IMR-90 (cell line): ENCODE results near the gene ZDHHC24. TPM values are rescaled to one million over a fixed set of nuclear protein-coding genes. Genes with fewer than 3 reads are reported as not detected.

ENCODE experiments used
- ATAC-seq: fragments of 200-7000 bp; cut with Tn5 transposase; 2 replicates; pipeline ENCODE4 v1.9.1; 2020; ENCODE audit warnings: low read depth, mild to moderate bottlenecking, moderate library complexity
- BruUV-seq: library from RNA; stranded (reverse); fragments of 400-500 nt; replicated peaks from 2 replicates; lab custom pipeline; 2021; lab: Mats Ljungman, UMichigan
- CTCF ChIA-PET: fragments of 300-600 bp; formaldehyde crosslinking; extraction: SDS; loops from one replicate; lab custom pipeline; 2021; ENCODE audit warnings: antibody characterized with exemption; lab: Yijun Ruan, JAX
- POLR2A ChIA-PET: fragments of 300-600 bp; sonication (Branson Sonifier 250); formaldehyde crosslinking; loops from one replicate; lab custom pipeline; 2022; ENCODE audit warnings: antibody characterized with exemption; ENCODE audit not compliant: unreplicated experiment; lab: Charles Lee
- DNase-seq: peaks from one replicate; pipeline ENCODE4 v3.0.0; 2013
- H2AFZ ChIP-seq: replicated peaks from 2 replicates; pipeline ENCODE3; 2013; ENCODE audit warnings: low read length, mild to moderate bottlenecking; ENCODE audit not compliant: poor library complexity
- H2AK5ac ChIP-seq: 2 replicates; pipeline ENCODE4 v1.6.1; 2013; ENCODE audit warnings: low read depth, low read length, inconsistent platforms
- H2AK9ac ChIP-seq: replicated peaks from 2 replicates; pipeline ENCODE3; 2013; ENCODE audit warnings: mild to moderate bottlenecking, low read depth, low read length, moderate library complexity; ENCODE audit not compliant: poor library complexity
- H2BK120ac ChIP-seq: 2 replicates; pipeline ENCODE4 v1.6.1; 2013; ENCODE audit warnings: low read depth, low read length, inconsistent platforms
- H2BK15ac ChIP-seq: 3 replicates; pipeline ENCODE4 v1.6.1; 2013; ENCODE audit warnings: low read depth, low read length, inconsistent platforms
- H2BK20ac ChIP-seq: 2 replicates; pipeline ENCODE4 v1.6.1; 2013; ENCODE audit warnings: low read depth, mild to moderate bottlenecking, inconsistent platforms, low read length, moderate library complexity
- H2BK5ac ChIP-seq: 2 replicates; pipeline ENCODE4 v1.6.1; 2013; ENCODE audit warnings: mild to moderate bottlenecking, low read depth, low read length, inconsistent platforms; ENCODE audit not compliant: poor library complexity, severe bottlenecking
- H3K14ac ChIP-seq: replicated peaks from 2 replicates; pipeline ENCODE4 v1.6.1; 2013; ENCODE audit warnings: low read depth, low read length, inconsistent platforms
- H3K18ac ChIP-seq: 2 replicates; pipeline ENCODE4 v1.6.1; 2013; ENCODE audit warnings: low read depth, low read length, control low read depth
- H3K23ac ChIP-seq: 2 replicates; pipeline ENCODE4 v1.6.1; 2013; ENCODE audit warnings: low read depth, low read length, inconsistent platforms
- H3K27ac ChIP-seq: 2 replicates; pipeline ENCODE4 v1.5.1; 2013; ENCODE audit warnings: mild to moderate bottlenecking, control low read depth, low read length; ENCODE audit not compliant: insufficient read depth
- H3K27me3 ChIP-seq: 2 replicates; pipeline ENCODE4 v1.6.1; 2013; ENCODE audit warnings: low read length; ENCODE audit not compliant: control insufficient read depth, insufficient read depth
- H3K36me3 ChIP-seq: 2 replicates; pipeline ENCODE4 v1.6.1; 2013; ENCODE audit warnings: low read length, mixed read lengths; ENCODE audit not compliant: control insufficient read depth, insufficient read depth
- H3K4ac ChIP-seq: 2 replicates; pipeline ENCODE4 v1.6.1; 2013; ENCODE audit warnings: low read depth, low read length, inconsistent platforms
- H3K4me1 ChIP-seq: 2 replicates; pipeline ENCODE4 v1.6.1; 2013; ENCODE audit warnings: low read length, mixed read lengths; ENCODE audit not compliant: control insufficient read depth, insufficient read depth
- H3K4me2 ChIP-seq: 2 replicates; pipeline ENCODE4 v1.6.1; 2013; ENCODE audit warnings: low read depth, mild to moderate bottlenecking, control low read depth, low read length, moderate library complexity
- H3K4me3 ChIP-seq: 2 replicates; pipeline ENCODE4 v1.5.1; 2013; ENCODE audit warnings: low read depth, mild to moderate bottlenecking, control low read depth, low read length, moderate library complexity; ENCODE audit not compliant: insufficient read depth
- H3K56ac ChIP-seq: 2 replicates; pipeline ENCODE4 v1.6.1; 2013; ENCODE audit warnings: low read length, inconsistent platforms; ENCODE audit not compliant: insufficient read depth; ENCODE audit errors: extremely low read depth
- H3K79me1 ChIP-seq, 2 experiments: 2 replicates each; pipeline ENCODE4 v1.6.1; 2013; ENCODE audit warnings: low read length in 2 of 2, inconsistent platforms in 1 of 2, low read depth in 1 of 2
- H3K9ac ChIP-seq: 2 replicates; pipeline ENCODE4 v1.6.1; 2013; ENCODE audit warnings: low read depth, low read length, control low read depth
- H3K9me1 ChIP-seq: 2 replicates; pipeline ENCODE4 v1.6.1; 2013; ENCODE audit warnings: low read length, inconsistent platforms; ENCODE audit not compliant: insufficient read depth
- H3K9me3 ChIP-seq: 2 replicates; pipeline ENCODE4 v1.6.1; 2013; ENCODE audit warnings: low read length; ENCODE audit not compliant: control insufficient read depth, insufficient read depth
- H4K20me1 ChIP-seq: 2 replicates; pipeline ENCODE4 v1.6.1; 2013; ENCODE audit warnings: low read length, inconsistent platforms; ENCODE audit not compliant: insufficient read depth
- H4K5ac ChIP-seq: 2 replicates; pipeline ENCODE4 v1.6.1; 2013; ENCODE audit warnings: mild to moderate bottlenecking, low read depth, low read length, control low read depth
- H4K8ac ChIP-seq, 2 experiments: 2 replicates each; pipeline ENCODE4 v1.6.1; 2013; ENCODE audit warnings: low read depth in 2 of 2, low read length in 2 of 2, control low read depth in 1 of 2, inconsistent platforms in 1 of 2
- H4K91ac ChIP-seq: 2 replicates; pipeline ENCODE4 v1.6.1; 2013; ENCODE audit warnings: low read depth, low read length, inconsistent platforms; ENCODE audit not compliant: insufficient read depth
- BHLHE40 ChIP-seq: fragments of 150-350 bp; IDR thresholded peaks from 2 replicates; pipeline ENCODE4 v1.6.1; 2016; ENCODE audit warnings: mild to moderate bottlenecking, low read depth, low read length
- CEBPB ChIP-seq: IDR thresholded peaks from 2 replicates; pipeline ENCODE4 v1.6.1; 2012; ENCODE audit warnings: low read depth, low read length, improper control_type of control experiment
- CHD1 ChIP-seq: IDR thresholded peaks from 2 replicates; pipeline ENCODE4 v1.6.1; 2012; ENCODE audit warnings: low read depth, low read length, improper control_type of control experiment
- FOS ChIP-seq: fragments of 150-350 bp; IDR thresholded peaks from 2 replicates; pipeline ENCODE4 v1.6.1; 2016; ENCODE audit warnings: low read depth, low read length
- MAFK ChIP-seq: IDR thresholded peaks from 2 replicates; pipeline ENCODE4 v1.6.1; 2012; ENCODE audit warnings: low read depth, low read length, improper control_type of control experiment
- MAZ ChIP-seq: IDR thresholded peaks from 2 replicates; pipeline ENCODE4 v1.6.1; 2012; ENCODE audit warnings: low read depth, mild to moderate bottlenecking, low read length, improper control_type of control experiment, moderate library complexity, borderline replicate concordance
- MXI1 ChIP-seq: IDR thresholded peaks from 2 replicates; pipeline ENCODE4 v1.6.1; 2012; ENCODE audit warnings: low read depth, mild to moderate bottlenecking, low read length, moderate library complexity, borderline replicate concordance
- NFE2L2 ChIP-seq: fragments of 150-350 bp; IDR thresholded peaks from 2 replicates; pipeline ENCODE4 v1.6.1; 2016; ENCODE audit warnings: low read depth, mild to moderate bottlenecking, low read length
- POLR2A ChIP-seq: IDR thresholded peaks from 2 replicates; pipeline ENCODE4 v1.6.1; 2012; ENCODE audit warnings: mild to moderate bottlenecking, low read depth, low read length
- RAD21 ChIP-seq: IDR thresholded peaks from 2 replicates; pipeline ENCODE4 v1.6.1; 2012; ENCODE audit warnings: low read length, improper control_type of control experiment
- RCOR1 ChIP-seq: IDR thresholded peaks from 2 replicates; pipeline ENCODE4 v1.6.1; 2012; ENCODE audit warnings: mild to moderate bottlenecking, low read length, improper control_type of control experiment; ENCODE audit not compliant: insufficient replicate concordance
- RFX5 ChIP-seq: IDR thresholded peaks from 2 replicates; pipeline ENCODE4 v1.8.0; 2012; ENCODE audit warnings: low read depth, mild to moderate bottlenecking, low read length, moderate library complexity
- SMC3 ChIP-seq: fragments of 150-350 bp; IDR thresholded peaks from 2 replicates; pipeline ENCODE4 v1.6.1; 2016; ENCODE audit warnings: low read depth, mild to moderate bottlenecking, antibody characterized with exemption, low read length, moderate library complexity
- WGBS, 2 experiments: methylation state at CpG; one replicate each; pipeline versions ENCODE4 v1.1.5 to v1.1.7; 2013; ENCODE audit warnings: missing lambda C conversion rate in 2 of 2; ENCODE audit not compliant: insufficient read length in 1 of 2; ENCODE audit errors: extremely low coverage in 2 of 2; 5-methylcytosine and 5-hydroxymethylcytosine counted together
- dilution Hi-C: fragments of 300-500 bp; cut with HindIII; formaldehyde crosslinking; loops from one replicate; pipeline ENCODE4 v1.14.3; 2018; ENCODE audit warnings: low sequenced_read_pairs; ENCODE audit not compliant: unreplicated experiment
- in situ Hi-C: fragments of 300-500 bp; cut with MboI; formaldehyde crosslinking; loops from 3 replicates; pipeline ENCODE4 v1.14.3; 2019; ENCODE audit warnings: low sequenced_read_pairs, inconsistent platforms, mixed read lengths
- intact Hi-C: fragments of 100-400 bp; cut with micrococcal nuclease; formaldehyde crosslinking; loops from 2 replicates; pipeline ENCODE4 v1.10.0; 2022
- polyA plus RNA-seq, 3 experiments: library from polyadenylated mRNA; depleted of rRNA; stranded (reverse); fragments of >200 nt; gene quantifications; 2 replicates each; pipeline ENCODE4 v1.2.3, GENCODE V29; 2012; ENCODE audit warnings: low replicate concordance in 1 of 3
- total RNA-seq: library from RNA; depleted of rRNA; stranded (reverse); fragments of >200 nt; gene quantifications from 2 replicates; pipeline ENCODE4 v1.2.3, GENCODE V29; 2012
- TF ChIP-seq, protein P1 (sequence below): fragments of 150-350 bp; IDR thresholded peaks from 2 replicates; pipeline ENCODE4 v1.6.1; 2016; ENCODE audit warnings: low read depth, mild to moderate bottlenecking, low read length, moderate library complexity, borderline replicate concordance
- TF ChIP-seq, protein P2 (sequence below): fragments of 150-350 bp; IDR thresholded peaks from 2 replicates; pipeline ENCODE4 v1.6.1; 2017; ENCODE audit warnings: mild to moderate bottlenecking, antibody characterized with exemption, low read length, low read depth
- TF ChIP-seq, protein P3 (sequence below): conservative IDR thresholded peaks from 2 replicates; pipeline ENCODE4 v1.5.1; 2012; ENCODE audit warnings: mild to moderate bottlenecking, low read depth, low read length, improper control_type of control experiment

Gene ZDHHC24
- total and polyA plus RNA-seq, 2 of the 4 experiments (the other 2 are of a cell fraction), result 3.2 to 10.9 TPM

DNA sequence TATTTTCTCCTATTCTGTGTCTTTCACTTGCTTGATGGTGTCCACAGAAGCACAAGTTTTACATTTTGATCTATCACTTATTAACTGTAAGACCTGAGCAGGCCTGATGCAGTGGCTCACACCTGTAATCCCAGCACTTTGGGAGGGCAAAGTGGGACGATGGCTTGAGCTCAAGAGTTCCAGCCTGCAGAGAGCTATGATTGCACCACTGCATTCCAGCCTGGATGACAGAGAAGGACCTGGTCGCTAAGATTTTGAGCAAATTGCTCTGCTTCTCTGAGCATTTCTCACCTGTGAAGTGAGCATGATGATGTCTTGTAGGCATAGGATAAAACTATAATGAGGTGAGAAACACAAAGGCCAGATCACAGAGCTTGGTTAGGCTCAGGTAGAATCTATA is 40.3 kb upstream of the ZDHHC24 start:
- in situ Hi-C loops, result no loop called here
- dilution Hi-C loops, result no loop called here
- POLR2A ChIA-PET, result no interaction called here

More for the DNA sequence above, 40.3 kb upstream of the ZDHHC24 start:
- H3K14ac ChIP-seq, result no peak overlapping the region
- ATAC-seq, result no peak
- H3K4me1 ChIP-seq, result no peaks in the 10 kb centered on the region
- H4K91ac ChIP-seq, result no peak overlapping the region
- no peak overlapping the region for H4K5ac ChIP-seq
- no peak overlapping the region for H3K4ac ChIP-seq
- intact Hi-C loops, result no loop called here
- no peak overlapping the region for H3K9ac ChIP-seq
- no peak overlapping the region for H2AK5ac ChIP-seq
- no peak overlapping the region for H2BK120ac ChIP-seq
- no peaks in the 10 kb centered on the region for H3K9me1 ChIP-seq
- CTCF ChIA-PET, result no interaction called here
- no peaks in the 10 kb centered on the region for H3K36me3 ChIP-seq
- H2BK5ac ChIP-seq, result no peak overlapping the region
- H3K4me2 ChIP-seq, result no peak overlapping the region
- DNase-seq, result no peak
- no peak overlapping the region for H3K4me3 ChIP-seq
- TF ChIP-seq, protein P1, sequence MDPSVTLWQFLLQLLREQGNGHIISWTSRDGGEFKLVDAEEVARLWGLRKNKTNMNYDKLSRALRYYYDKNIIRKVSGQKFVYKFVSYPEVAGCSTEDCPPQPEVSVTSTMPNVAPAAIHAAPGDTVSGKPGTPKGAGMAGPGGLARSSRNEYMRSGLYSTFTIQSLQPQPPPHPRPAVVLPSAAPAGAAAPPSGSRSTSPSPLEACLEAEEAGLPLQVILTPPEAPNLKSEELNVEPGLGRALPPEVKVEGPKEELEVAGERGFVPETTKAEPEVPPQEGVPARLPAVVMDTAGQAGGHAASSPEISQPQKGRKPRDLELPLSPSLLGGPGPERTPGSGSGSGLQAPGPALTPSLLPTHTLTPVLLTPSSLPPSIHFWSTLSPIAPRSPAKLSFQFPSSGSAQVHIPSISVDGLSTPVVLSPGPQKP, result no peak
- TF ChIP-seq BHLHE40 (no peak), MAZ (no peak), RCOR1 (no peak), POLR2A (no peak), MXI1 (no peak), CHD1 (no peak), CEBPB (no peak), FOS (no peak), SMC3 (no peak), NFE2L2 (no peak), MAFK (no peak), RFX5 (no peak), RAD21 (no peak)
- TF ChIP-seq, protein P2, sequence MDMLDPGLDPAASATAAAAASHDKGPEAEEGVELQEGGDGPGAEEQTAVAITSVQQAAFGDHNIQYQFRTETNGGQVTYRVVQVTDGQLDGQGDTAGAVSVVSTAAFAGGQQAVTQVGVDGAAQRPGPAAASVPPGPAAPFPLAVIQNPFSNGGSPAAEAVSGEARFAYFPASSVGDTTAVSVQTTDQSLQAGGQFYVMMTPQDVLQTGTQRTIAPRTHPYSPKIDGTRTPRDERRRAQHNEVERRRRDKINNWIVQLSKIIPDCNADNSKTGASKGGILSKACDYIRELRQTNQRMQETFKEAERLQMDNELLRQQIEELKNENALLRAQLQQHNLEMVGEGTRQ, result no peak
- TF ChIP-seq, protein P3, sequence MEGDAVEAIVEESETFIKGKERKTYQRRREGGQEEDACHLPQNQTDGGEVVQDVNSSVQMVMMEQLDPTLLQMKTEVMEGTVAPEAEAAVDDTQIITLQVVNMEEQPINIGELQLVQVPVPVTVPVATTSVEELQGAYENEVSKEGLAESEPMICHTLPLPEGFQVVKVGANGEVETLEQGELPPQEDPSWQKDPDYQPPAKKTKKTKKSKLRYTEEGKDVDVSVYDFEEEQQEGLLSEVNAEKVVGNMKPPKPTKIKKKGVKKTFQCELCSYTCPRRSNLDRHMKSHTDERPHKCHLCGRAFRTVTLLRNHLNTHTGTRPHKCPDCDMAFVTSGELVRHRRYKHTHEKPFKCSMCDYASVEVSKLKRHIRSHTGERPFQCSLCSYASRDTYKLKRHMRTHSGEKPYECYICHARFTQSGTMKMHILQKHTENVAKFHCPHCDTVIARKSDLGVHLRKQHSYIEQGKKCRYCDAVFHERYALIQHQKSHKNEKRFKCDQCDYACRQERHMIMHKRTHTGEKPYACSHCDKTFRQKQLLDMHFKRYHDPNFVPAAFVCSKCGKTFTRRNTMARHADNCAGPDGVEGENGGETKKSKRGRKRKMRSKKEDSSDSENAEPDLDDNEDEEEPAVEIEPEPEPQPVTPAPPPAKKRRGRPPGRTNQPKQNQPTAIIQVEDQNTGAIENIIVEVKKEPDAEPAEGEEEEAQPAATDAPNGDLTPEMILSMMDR, result no peak
- no peak overlapping the region for H3K18ac ChIP-seq
- no peak overlapping the region for H2BK20ac ChIP-seq
- no peak overlapping the region for H4K8ac ChIP-seq
- H3K27ac ChIP-seq, result no peak overlapping the region
- peaks cover 4% of the 10 kb centered on the region; the same call in 1 of the 2 replicates for H3K27me3 ChIP-seq
- H3K79me1 ChIP-seq, result no peaks in the 10 kb centered on the region
- H3K23ac ChIP-seq, result no peak overlapping the region
- H2BK15ac ChIP-seq, result no peak overlapping the region
- no peak overlapping the region for H3K56ac ChIP-seq
- no peak overlapping the region for H2AK9ac ChIP-seq
- no TSS peak for BruUV-seq
- H2AFZ ChIP-seq, result no peak overlapping the region
- WGBS, 2 experiments, result 33% methylated on average over 1 of the region's 2 CpGs; no CpG with 5 or more reads in 1 of the 2 experiments
- no peaks in the 10 kb centered on the region for H4K20me1 ChIP-seq
- 0 out of 2 replicates have a peak, but pooled peaks cover 2% of the 10 kb centered on the region for H3K9me3 ChIP-seq
